CD4-positive, alpha-beta T cell (primary cell): ENCODE results near the gene ARL15. TPM values are rescaled to one million over a fixed set of nuclear protein-coding genes. Genes with fewer than 3 reads are reported as not detected.

Source experiments
- ATAC-seq: fragments of 200-7000 bp; cut with Tn5 transposase; one replicate; pipeline ENCODE4 v1.10.0; 2022; ENCODE audit warnings: mild to moderate bottlenecking; ENCODE audit not compliant: poor library complexity
- CTCF ChIA-PET: fragments of 350-600 bp; sonication (Branson Sonifier 250); formaldehyde crosslinking; loops from one replicate; lab custom pipeline; 2021; ENCODE audit warnings: antibody characterized with exemption, inconsistent platforms; lab: Charles Lee
- POLR2A ChIA-PET: fragments of 350-600 bp; sonication (Branson Sonifier 250); formaldehyde crosslinking; loops from one replicate; lab custom pipeline; 2021; ENCODE audit warnings: antibody characterized with exemption, inconsistent platforms; lab: Charles Lee
- DNase-seq, 14 experiments: peaks; one replicate each; pipeline ENCODE4 v3.0.0-alpha.2; 2013 to 2020; ENCODE audit warnings: mixed read lengths in 2 of 14
- H3K27ac ChIP-seq, 2 donors: one replicate each; pipeline versions ENCODE4 v1.5.1 to v1.7.0; 2013; ENCODE audit warnings: low read length in 2 of 2, low read depth in 1 of 2, mild to moderate bottlenecking in 1 of 2
- H3K27me3 ChIP-seq, 2 experiments: 1 replicate in 1 of 2; 2 replicates in 1 of 2; pipeline versions ENCODE4 v1.6.1 to v1.7.0; 2013; ENCODE audit warnings: low read length in 2 of 2, control low read depth in 1 of 2, mild to moderate bottlenecking in 1 of 2, moderate library complexity in 1 of 2; ENCODE audit not compliant: insufficient read depth in 2 of 2, control insufficient read depth in 1 of 2
- H3K36me3 ChIP-seq: one replicate; pipeline ENCODE4 v1.6.1; 2013; ENCODE audit warnings: low read length, control low read depth; ENCODE audit not compliant: insufficient read depth
- H3K4me1 ChIP-seq: one replicate; pipeline ENCODE4 v1.6.1; 2013; ENCODE audit warnings: low read length, control low read depth; ENCODE audit not compliant: insufficient read depth
- H3K4me3 ChIP-seq: one replicate; pipeline ENCODE4 v1.5.1; 2013; ENCODE audit warnings: mild to moderate bottlenecking, low read length, moderate library complexity
- H3K9me3 ChIP-seq, 2 experiments: 1 replicate in 1 of 2; 2 replicates in 1 of 2; pipeline versions ENCODE4 v1.6.1 to v1.7.0; 2013; ENCODE audit warnings: low read length in 2 of 2, mild to moderate bottlenecking in 2 of 2, control low read depth in 1 of 2, moderate library complexity in 1 of 2; ENCODE audit not compliant: control insufficient read depth in 1 of 2, insufficient read depth in 1 of 2
- H3K27ac Mint-ChIP-seq: one replicate; pipeline ENCODE4 v1.8.0; 2020; ENCODE audit warnings: mixed read lengths
- H3K27me3 Mint-ChIP-seq: one replicate; pipeline ENCODE4 v1.8.0; 2021; ENCODE audit warnings: mixed read lengths
- H3K36me3 Mint-ChIP-seq: one replicate; pipeline ENCODE4 v1.8.0; 2021; ENCODE audit warnings: low read depth, mixed read lengths
- H3K4me1 Mint-ChIP-seq: one replicate; pipeline ENCODE4 v1.8.0; 2021; ENCODE audit warnings: low read depth, mixed read lengths
- H3K4me3 Mint-ChIP-seq: one replicate; pipeline ENCODE4 v1.8.0; 2020; ENCODE audit warnings: mild to moderate bottlenecking, mixed read lengths
- H3K9me3 Mint-ChIP-seq: one replicate; pipeline ENCODE4 v1.8.0; 2020; ENCODE audit warnings: mixed read lengths
- intact Hi-C, 2 experiments: fragments of 100-400 bp; cut with DNase I in 1 of 2; cut with micrococcal nuclease in 1 of 2; formaldehyde crosslinking; loops; one replicate each; pipeline versions ENCODE4 v1.15.1 to v1.9.0; 2023 to 2025; cut with DNase I, micrococcal nuclease
- total RNA-seq, 174 experiments: library from RNA in 2 of 174; stranded (reverse) in 2 of 174; gene quantifications; one replicate each; pipeline ENCODE4 v1.2.3 and lab custom pipeline; 2021 to 2026
- TF ChIP-seq, protein P1 (sequence below): fragments of 200-600 bp; IDR thresholded peaks from one replicate; pipeline ENCODE4 v1.8.0; 2022; ENCODE audit warnings: antibody characterized with exemption, mild to moderate bottlenecking

Gene ARL15
- total RNA-seq, 2 experiments from 2014 or later: 9.1 to 10.6 TPM

DNA sequence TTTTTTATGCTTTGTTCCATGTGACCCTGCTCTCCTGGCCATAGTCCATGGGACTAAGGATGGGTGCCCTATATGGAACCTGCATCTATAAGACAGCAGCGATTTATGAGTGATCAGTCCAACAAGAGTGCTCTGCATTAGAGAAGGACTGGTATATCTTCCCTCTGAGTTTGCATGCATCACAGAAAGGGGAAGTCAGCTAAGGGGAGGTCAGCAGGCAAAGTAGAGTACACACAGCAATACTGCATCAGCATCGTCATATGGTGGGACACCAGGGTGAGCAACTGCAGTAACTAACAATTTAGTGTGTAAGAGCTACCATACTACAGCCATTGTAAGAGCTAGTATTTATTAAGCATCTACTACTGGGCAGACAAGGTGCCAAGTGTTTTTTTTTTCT is 438.6 kb downstream of the ARL15 start:
- no peaks in the 10 kb centered on the region for H3K27me3 ChIP-seq
- Mint-ChIP-seq H3K27ac (no peak overlapping the region), H3K36me3 (no peaks in the 10 kb centered on the region), H3K27me3 (peaks cover 7% of the 10 kb centered on the region), H3K9me3 (no peaks in the 10 kb centered on the region), H3K4me1 (no peaks in the 10 kb centered on the region), H3K4me3 (no peak overlapping the region)
- intact Hi-C loops: no loop called here
- no peak for ATAC-seq
- DNase-seq: no peak
- H3K36me3 ChIP-seq: no peaks in the 10 kb centered on the region
- H3K4me3 ChIP-seq: no peak overlapping the region
- TF ChIP-seq, protein P1, sequence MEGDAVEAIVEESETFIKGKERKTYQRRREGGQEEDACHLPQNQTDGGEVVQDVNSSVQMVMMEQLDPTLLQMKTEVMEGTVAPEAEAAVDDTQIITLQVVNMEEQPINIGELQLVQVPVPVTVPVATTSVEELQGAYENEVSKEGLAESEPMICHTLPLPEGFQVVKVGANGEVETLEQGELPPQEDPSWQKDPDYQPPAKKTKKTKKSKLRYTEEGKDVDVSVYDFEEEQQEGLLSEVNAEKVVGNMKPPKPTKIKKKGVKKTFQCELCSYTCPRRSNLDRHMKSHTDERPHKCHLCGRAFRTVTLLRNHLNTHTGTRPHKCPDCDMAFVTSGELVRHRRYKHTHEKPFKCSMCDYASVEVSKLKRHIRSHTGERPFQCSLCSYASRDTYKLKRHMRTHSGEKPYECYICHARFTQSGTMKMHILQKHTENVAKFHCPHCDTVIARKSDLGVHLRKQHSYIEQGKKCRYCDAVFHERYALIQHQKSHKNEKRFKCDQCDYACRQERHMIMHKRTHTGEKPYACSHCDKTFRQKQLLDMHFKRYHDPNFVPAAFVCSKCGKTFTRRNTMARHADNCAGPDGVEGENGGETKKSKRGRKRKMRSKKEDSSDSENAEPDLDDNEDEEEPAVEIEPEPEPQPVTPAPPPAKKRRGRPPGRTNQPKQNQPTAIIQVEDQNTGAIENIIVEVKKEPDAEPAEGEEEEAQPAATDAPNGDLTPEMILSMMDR: no peak
- H3K9me3 ChIP-seq: peaks cover 0 to 11% of the 10 kb centered on the region in 2 experiments
- CTCF ChIA-PET: no interaction called here
- POLR2A ChIA-PET: no interaction called here
- H3K4me1 ChIP-seq: no peaks in the 10 kb centered on the region
- H3K27ac ChIP-seq: no peak overlapping the region

DNA sequence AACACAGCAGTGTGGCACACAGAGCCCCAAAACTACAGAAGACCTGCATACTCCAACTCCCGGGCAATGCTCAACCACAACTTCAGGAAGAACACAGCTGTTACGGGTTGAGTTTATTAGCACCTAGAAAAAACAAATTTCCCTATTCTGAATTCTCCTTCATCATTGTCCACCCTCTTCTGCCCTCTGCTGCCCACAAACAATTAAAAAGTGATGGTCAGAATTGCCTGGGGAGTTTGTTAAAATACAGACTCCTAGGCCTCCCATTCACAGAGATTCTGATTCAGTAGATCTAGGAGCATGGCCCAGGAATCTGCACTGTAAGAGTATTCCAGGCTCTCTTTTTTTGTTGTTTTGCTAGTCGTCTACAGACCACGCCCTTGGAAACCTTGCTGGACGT is 439.3 kb downstream of the ARL15 start:
- no peak overlapping the region for H3K4me3 Mint-ChIP-seq
- intact Hi-C loops: no loop called here
- POLR2A ChIA-PET: no interaction called here

DNA sequence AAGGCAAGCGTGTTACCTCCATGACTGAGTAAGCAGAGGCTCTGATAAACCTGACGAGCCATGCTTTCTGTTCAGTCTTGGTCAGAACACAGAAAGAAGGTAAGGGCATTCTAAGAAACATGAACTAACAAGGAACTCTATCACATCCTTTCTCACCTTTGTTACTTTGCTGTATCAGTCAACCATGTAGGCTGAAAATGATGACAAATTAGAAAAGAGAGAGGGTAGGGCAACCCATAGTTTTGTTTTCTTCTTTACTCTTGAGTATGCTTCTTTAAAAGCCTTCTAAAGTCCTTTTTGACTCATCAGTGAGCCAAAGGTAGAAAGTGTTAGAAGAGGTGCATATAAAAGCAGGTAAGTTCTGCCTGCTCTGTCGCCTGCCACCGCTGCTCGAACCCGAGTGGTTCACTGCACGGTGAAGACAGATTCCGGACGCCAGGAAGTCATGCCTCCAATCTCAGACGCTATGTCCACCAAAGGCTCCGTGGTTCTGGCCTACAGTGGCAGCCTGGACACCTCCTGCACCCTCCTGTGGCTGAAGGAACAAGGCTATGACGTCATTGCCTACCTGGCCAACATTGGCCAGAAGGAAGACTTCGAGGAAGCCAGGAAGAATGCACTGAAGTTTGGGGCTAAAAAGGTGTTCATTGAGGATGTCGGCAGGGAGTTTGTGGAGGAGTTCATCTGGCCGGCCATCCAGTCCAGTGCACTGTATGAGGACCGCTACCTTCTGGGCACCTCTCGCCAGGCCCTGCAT is 451.5 kb downstream of the ARL15 start:
- peaks cover 19% of the 10 kb centered on the region for H3K27me3 Mint-ChIP-seq
- no peak for DNase-seq
- CTCF ChIA-PET: no interaction called here
- H3K9me3 ChIP-seq: peaks cover 0 to 15% of the 10 kb centered on the region in 2 experiments
- no peak overlapping the region for H3K27ac ChIP-seq
- intact Hi-C loops: no loop called here
- TF ChIP-seq, protein P1: no peak
- H3K4me3 Mint-ChIP-seq: no peak overlapping the region
- no peaks in the 10 kb centered on the region for H3K36me3 Mint-ChIP-seq
- no peaks in the 10 kb centered on the region for H3K4me1 ChIP-seq
- H3K4me1 Mint-ChIP-seq: no peaks in the 10 kb centered on the region
- H3K9me3 Mint-ChIP-seq: peaks cover 9% of the 10 kb centered on the region
- POLR2A ChIA-PET: no interaction called here
- no peaks in the 10 kb centered on the region for H3K27me3 ChIP-seq
- no peaks in the 10 kb centered on the region for H3K36me3 ChIP-seq
- ATAC-seq: no peak
- no peak overlapping the region for H3K4me3 ChIP-seq
- no peak overlapping the region for H3K27ac Mint-ChIP-seq

More for the DNA sequence above, 439.3 kb downstream of the ARL15 start:
- Mint-ChIP-seq H3K27ac (no peak overlapping the region), H3K9me3 (no peaks in the 10 kb centered on the region), H3K27me3 (peaks cover 7% of the 10 kb centered on the region), H3K4me1 (no peaks in the 10 kb centered on the region), H3K36me3 (no peaks in the 10 kb centered on the region)
- no peak overlapping the region for H3K4me3 ChIP-seq
- H3K9me3 ChIP-seq: peaks cover 0 to 9% of the 10 kb centered on the region in 2 experiments
- TF ChIP-seq, protein P1: no peak
- no peak for DNase-seq
- no peaks in the 10 kb centered on the region for H3K36me3 ChIP-seq
- H3K27ac ChIP-seq: no peak overlapping the region
- no peak for ATAC-seq
- CTCF ChIA-PET: no interaction called here
- no peaks in the 10 kb centered on the region for H3K27me3 ChIP-seq
- H3K4me1 ChIP-seq: no peaks in the 10 kb centered on the region
